ENCODE data around the gene SYPL1.

SYPL1 gene

DNA sequence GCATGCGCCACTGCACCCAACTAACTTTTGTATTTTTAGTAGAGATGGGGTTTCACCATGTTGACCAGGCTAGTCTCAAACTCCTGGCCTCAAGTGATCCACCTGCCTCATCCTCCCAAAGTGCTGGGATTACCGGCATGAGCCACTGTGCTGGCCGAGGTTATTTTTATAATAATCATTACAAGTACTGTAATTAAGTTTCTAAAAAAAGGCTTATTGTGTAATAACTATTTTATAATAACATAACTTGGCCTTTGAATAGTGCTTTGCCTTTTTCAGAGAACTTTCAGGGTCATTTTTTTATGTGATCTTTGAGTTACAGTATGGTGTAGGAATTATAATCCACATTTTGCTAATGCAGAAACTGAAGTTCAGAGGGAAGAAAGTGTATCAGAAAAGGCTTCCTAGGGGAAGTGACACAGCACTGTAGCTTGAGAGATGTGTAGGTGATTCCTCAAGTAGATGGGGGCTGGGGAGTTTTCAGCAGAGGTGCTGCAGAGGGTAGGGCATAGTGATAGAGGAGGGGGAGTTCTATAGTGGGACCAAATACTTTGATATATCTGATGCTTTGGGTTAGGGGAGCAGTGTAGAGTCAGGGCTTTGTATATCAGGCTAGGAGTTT lies 9.2 kb upstream of the SYPL1 start:
- no peak for DNase-seq (ENCODE audit: low read depth in 2 of 2)

DNA sequence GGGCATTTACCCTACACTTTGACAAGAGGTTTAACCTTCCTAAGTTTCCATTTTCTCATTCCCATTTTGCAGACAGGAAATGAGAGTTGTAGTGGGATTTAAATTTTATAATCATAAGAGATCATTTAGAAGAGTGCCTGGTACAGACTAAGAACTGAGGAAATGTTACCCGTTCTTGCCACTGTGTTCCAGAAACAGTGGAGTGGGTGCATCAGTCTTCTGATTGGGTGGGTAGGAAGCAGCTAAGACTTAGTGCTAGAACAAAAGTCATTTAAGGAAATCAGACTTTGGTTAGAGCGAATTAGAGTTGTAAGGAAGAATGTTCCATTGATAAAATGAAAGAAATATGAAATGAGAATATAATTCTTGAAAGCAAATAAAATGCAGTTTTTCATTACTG lies 8.4 kb upstream of the SYPL1 start:
- DNase-seq (ENCODE audit: low read depth in 2 of 2), result no peak

GRCh38 chr7:106119719-106120118 lies 7.6 kb upstream of the SYPL1 start:
- DNase-seq (ENCODE audit: low read depth in 2 of 2), result no peak

GRCh38 chr7:106117786-106118544 lies 5.9 kb upstream of the SYPL1 start:
- DNase-seq (ENCODE audit: low read depth in 2 of 2), result no peak

DNA sequence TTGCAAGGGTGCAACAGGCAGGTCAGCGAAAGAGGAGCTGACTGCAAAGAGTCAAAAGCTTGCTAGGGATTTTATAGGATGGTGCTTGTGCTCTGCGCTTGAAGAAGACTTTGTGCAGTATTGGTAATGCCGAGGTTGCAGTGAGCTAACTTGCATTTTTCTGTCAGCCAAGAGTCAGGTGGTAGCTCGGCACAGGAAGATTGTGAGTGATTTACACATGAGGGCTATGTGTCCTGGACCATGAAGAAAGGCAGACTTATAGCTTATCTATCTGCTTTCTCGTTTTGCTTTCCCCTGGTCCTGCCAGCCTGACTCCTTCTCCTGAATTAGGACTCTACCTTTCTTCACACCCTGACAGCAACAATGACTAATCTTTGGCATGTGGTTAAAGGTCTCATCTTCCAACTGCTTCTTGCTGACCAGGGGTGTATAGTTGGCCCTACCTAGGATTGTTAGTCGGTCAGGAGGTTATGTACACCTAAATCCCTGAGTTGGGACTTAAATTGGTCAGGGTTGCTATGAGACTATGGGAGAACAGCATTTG lies 4.1 kb upstream of the SYPL1 start:
- DNase-seq (ENCODE audit: low read depth in 2 of 2), result no peak

DNA sequence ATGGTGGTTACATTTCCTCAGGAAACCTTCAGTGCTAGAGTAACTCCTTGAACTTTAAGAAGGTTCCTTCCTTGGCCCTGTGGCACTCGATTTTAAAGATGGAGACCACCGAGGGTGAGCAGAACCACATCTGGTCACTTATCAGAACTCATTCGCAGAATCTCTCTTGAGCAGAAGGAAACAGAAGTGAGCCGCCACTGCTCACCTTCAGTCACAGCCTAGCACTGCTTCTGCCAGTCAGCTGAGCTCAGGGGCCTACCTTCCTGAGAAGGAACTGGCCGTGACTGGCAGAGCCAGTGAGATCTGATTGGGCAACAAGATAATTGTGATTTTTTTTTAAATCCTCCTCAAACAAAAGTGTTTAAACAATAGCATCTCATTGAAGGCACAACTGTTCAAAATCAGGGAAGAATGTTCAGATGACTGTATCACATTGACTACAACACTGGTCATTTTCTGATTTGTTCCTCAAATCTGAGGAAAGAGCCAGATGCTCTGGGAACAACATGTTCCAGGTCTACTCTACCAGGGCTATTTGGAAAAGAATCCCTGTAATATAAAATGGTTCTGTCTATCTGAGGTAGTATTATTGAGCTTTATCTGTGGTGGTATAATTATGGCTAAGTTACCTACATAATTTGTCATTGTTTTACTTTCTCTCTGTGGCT lies 2.7 kb upstream of the SYPL1 start:
- DNase-seq (ENCODE audit: low read depth in 2 of 2), result no peak

GRCh38 chr7:106112972-106113421 lies 885 bp upstream of the SYPL1 start:
- no peak for DNase-seq (ENCODE audit: low read depth in 2 of 2)

- DNase-seq (ENCODE audit: low read depth in 2 of 2), result peak in 1 of 2 donors; percentile 2
Measured at GRCh38 chr7:106111655-106112117, 426 bp downstream of the SYPL1 start.

- no peak for DNase-seq (ENCODE audit: low read depth in 2 of 2)
Measured at GRCh38 chr7:106110885-106111654, 1.0 kb downstream of the SYPL1 start.

GRCh38 chr7:106110238-106110560 lies 1.9 kb downstream of the SYPL1 start:
- DNase-seq (ENCODE audit: low read depth in 2 of 2), result no peak

- no peak for DNase-seq (ENCODE audit: low read depth in 2 of 2)
Measured at GRCh38 chr7:106109521-106110237, 2.4 kb downstream of the SYPL1 start.

GRCh38 chr7:106108991-106109390 lies 3.1 kb downstream of the SYPL1 start:
- no peak for DNase-seq (ENCODE audit: low read depth in 2 of 2)

DNA sequence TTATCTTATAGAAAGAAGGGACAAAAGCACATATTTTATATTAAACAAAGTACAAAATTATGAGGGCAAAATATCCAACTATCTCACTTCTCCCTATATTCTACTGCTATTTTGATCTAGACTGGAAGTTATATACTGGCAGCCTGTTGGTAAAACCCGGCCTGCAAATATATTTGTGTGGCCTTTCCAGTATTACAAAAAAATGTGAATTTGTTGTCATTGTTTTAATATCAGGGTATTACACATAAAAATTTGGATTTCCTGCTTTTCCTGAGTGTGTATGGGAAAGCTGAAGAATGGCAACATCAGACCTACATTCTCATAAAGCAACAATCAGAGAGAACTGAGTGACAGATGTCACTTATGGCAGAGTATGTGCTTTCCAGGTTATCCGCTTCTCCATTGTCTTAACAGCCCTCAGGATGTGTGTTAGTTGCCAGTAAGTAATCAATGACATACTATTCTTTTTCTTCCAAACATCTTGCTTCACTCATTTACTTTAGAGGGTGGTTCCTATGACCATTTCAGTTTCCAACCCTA lies 7.3 kb downstream of the SYPL1 start:
- DNase-seq (ENCODE audit: low read depth in 2 of 2), result no peak

DNA sequence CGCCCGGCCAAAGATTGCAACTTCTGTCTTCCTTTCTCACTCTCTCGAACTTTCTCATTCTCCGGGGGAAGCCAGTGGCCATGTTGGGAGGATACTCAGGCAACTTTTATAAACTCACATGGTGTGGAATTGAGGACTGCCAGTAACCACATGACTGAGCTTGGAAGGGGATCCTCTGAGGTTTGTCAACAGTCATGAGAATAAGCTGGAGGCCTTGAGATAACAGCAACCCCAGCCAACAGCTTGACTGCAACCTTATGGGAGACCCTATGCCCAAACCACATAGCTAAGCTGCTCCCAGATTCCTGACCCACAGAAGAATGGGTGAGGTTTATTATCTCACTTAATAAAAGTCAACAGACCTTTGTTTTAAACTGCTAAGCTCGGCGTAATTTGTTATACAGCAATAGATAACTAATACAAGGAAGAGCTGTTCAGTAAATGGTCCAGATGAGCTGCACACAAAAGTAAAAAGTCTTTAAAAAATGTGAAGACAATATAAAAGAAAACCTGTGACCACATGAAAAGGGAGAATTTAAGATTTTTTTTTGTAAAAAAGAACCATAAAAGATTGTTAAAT lies 9.6 kb downstream of the SYPL1 start:
- DNase-seq (ENCODE audit: low read depth in 2 of 2), result no peak

DNA sequence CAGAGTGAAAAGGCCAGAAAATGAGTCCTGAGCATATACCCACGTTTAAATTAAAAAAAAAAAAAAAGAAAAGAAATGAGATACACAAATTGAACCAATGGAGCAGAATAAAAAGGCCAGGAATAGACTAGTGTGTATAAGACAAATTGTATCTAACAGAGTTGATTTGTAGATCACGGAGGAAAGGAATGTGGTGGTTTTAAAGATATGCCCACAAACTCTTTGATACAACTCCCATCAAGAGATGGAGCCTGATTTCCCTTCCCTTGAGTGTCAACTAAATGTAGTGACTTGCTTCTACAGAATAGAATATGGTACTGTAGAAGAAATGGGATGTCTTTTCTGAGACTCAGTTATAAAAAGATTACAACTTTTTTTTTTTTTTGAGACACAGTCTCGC lies 10.4 kb downstream of the SYPL1 start:
- DNase-seq (ENCODE audit: low read depth in 2 of 2), result no peak

DNA sequence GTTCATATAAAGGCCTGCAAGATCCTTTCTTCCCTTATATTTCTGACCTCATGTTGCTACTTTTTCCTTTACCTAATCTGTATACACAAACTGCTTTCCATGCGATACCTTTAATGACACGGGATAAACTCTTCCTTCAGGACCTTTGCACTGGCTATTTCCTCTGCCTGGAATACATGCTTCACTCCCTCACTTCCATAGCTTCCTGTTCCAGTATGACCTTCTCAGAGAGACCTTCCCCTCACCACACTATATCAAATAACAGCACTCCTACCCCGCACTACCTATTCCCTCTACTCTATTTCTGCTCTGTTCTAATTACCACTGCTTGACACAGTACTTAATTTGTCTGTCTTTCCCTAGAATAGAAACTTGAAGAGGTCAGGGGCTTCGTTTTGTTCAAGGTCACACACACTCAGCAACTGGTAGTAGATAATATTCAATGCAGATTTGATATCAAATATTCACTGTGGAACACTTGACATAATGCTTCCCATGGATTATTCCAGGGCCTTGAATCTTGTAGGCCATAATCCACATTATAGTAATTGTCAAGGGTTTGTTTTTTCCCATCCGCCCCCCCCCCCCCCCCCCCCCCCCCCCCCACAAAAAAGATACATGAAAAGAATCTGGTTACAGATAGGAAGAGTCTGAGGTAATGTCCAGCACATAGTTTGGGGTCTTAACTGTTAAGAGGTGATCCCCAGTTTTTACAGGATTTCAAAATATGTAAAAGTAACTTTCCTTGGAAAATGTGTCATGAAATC lies 11.1 kb downstream of the SYPL1 start:
- DNase-seq (ENCODE audit: low read depth in 2 of 2), result no peak

- DNase-seq (ENCODE audit: low read depth in 2 of 2), result no peak
Measured at GRCh38 chr7:106099539-106099938, 12.6 kb downstream of the SYPL1 start.

DNA sequence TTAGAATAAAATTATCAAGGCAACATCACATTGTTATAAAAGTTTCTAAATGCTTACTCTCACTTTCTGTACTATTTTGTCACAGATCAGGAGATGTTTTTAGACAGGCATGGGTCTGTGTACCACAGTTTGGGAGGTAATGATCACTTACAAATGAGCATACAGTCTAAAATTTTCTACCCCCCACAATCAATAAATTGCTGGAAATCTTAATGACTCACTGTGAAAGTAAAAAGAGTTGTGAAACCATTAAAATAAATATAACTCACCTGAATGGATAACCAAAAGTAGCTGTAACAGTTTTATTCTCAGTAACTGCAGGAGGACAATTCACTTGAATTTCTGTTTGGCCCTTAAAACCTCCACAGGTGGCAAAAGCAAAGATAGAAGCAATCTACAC lies 13.2 kb downstream of the SYPL1 start:
- no peak for DNase-seq (ENCODE audit: low read depth in 2 of 2)

DNA sequence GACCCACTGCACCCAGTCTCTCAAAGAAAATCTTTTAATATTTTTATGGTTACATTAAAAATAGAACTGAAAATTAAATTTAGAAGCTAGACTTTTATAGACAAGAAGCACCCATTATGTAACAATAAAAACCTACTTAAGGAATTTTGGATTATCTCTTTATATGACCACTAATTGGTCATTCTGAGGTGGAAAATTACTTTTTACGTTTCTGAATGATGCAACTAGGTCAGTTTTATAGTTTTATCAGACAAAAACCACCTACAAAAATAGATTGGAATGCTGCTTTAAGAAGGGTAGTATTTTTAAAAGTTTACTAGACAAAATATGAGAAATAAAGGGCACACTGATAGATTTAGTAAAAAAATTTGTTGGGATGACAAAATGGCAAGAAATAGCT lies 16.5 kb downstream of the SYPL1 start:
- DNase-seq (ENCODE audit: low read depth in 2 of 2), result no peak

- DNase-seq (ENCODE audit: low read depth in 2 of 2), result no peak
Measured at GRCh38 chr7:106094780-106095179, 17.3 kb downstream of the SYPL1 start.

All from stimulated activated CD4-positive, alpha-beta T cell treated with anti-CD3 and anti-CD28 coated beads, Interleukin-1b, Interleukin-23, amount 100 ng/mL, for 1 hour (primary cell).